ENCODE measurements around the gene ATRAID.

DNA sequence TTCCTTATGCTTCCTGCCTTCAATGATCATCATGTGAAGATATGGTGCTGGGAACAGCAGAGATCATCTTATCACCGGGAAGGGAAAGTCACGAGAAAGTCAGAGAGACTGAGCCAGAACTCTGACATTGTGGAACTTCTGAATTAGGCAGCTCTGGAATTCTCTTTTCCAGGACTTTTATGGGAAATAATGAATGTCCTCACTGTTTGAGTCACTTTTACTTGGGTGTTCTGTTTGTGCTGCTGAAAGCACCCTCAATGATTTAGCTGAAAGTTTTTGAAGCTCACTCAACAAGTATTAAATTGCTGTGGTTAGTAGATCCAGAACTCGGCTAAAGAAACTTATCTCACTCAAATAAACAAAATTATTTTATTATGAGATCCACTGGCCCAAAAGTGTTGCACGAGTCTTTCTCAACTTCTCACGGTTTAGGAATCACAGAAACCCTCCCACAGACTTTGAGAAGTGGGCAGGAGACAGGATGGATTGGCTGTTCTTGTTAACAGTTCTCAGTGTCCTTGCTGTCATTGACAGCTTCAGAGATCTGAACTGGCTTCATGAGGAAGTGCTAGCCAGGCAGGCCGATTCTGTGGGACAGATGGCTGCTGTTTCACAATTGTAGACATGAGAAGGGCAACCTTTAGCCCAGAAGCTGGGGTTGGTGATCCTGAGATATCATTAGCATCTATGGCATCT is 26.4 kb upstream of the ATRAID start:
- TF ChIP-seq, protein P1, sequence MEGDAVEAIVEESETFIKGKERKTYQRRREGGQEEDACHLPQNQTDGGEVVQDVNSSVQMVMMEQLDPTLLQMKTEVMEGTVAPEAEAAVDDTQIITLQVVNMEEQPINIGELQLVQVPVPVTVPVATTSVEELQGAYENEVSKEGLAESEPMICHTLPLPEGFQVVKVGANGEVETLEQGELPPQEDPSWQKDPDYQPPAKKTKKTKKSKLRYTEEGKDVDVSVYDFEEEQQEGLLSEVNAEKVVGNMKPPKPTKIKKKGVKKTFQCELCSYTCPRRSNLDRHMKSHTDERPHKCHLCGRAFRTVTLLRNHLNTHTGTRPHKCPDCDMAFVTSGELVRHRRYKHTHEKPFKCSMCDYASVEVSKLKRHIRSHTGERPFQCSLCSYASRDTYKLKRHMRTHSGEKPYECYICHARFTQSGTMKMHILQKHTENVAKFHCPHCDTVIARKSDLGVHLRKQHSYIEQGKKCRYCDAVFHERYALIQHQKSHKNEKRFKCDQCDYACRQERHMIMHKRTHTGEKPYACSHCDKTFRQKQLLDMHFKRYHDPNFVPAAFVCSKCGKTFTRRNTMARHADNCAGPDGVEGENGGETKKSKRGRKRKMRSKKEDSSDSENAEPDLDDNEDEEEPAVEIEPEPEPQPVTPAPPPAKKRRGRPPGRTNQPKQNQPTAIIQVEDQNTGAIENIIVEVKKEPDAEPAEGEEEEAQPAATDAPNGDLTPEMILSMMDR (IDR thresholded peaks at IDR 0.05): no peak
- TF ChIP-seq POLR2A (IDR thresholded peaks at IDR 0.05): no peak
